NCI-H1417 (cell line): ENCODE results near the gene ETNK2.
A peak's percentile ranks its signal among the peaks of the same experiment; 100 is the strongest.

Experiments used
- DNase-seq, 3 experiments: peaks; one replicate each; lab custom pipeline; 2025; lab: John Stamatoyannopoulos, UW

ETNK2 gene

GRCh38 chr1:204098683-204099082, 53.2 kb downstream of the ETNK2 start:
- no peak for DNase-seq

- DNase-seq, result no peak
Measured at GRCh38 chr1:204096931-204097330, 54.9 kb downstream of the ETNK2 start.

- DNase-seq, result peak in 2 of 3 experiments; percentile 73 to 91
Measured at GRCh38 chr1:204094856-204095634, 56.8 kb downstream of the ETNK2 start.

GRCh38 chr1:204094313-204094729, 57.5 kb downstream of the ETNK2 start:
- DNase-seq, result peak in 1 of 3 experiments; percentile 32

GRCh38 chr1:204093781-204094180, 58.1 kb downstream of the ETNK2 start:
- DNase-seq, result peak in 1 of 3 experiments; percentile 73

- peak; percentile 42 to 77 (median 55) for DNase-seq
Measured at GRCh38 chr1:204093421-204093717, 58.5 kb downstream of the ETNK2 start.

GRCh38 chr1:204092632-204093420, 59.0 kb downstream of the ETNK2 start:
- no peak for DNase-seq

- no peak for DNase-seq
Measured at GRCh38 chr1:204091787-204092312, 60.0 kb downstream of the ETNK2 start.

- no peak for DNase-seq
Measured at GRCh38 chr1:204091066-204091465, 60.8 kb downstream of the ETNK2 start.

- peak in 1 of 3 experiments; percentile 12 for DNase-seq
Measured at GRCh38 chr1:204090132-204090531, 61.7 kb downstream of the ETNK2 start.

GRCh38 chr1:204089044-204089751, 62.6 kb downstream of the ETNK2 start:
- peak in 1 of 3 experiments; percentile 36 for DNase-seq

- DNase-seq, result peak in 1 of 3 experiments; percentile 50
Measured at GRCh38 chr1:204088596-204088995, 63.2 kb downstream of the ETNK2 start.

GRCh38 chr1:204087893-204088528, 63.8 kb downstream of the ETNK2 start:
- DNase-seq, result no peak

- no peak for DNase-seq
Measured at GRCh38 chr1:204087181-204087892, 64.5 kb downstream of the ETNK2 start.

- no peak for DNase-seq
Measured at GRCh38 chr1:204085876-204086275, 66.0 kb downstream of the ETNK2 start.

GRCh38 chr1:204084247-204084772, 67.5 kb downstream of the ETNK2 start:
- peak; percentile 96 to 99 (median 98) for DNase-seq

- no peak for DNase-seq
Measured at GRCh38 chr1:204083491-204083890, 68.4 kb downstream of the ETNK2 start.

GRCh38 chr1:204081791-204082513, 69.9 kb downstream of the ETNK2 start:
- peak in 2 of 3 experiments; percentile 40 to 52 for DNase-seq

- DNase-seq, result peak in 1 of 3 experiments; percentile 40
Measured at GRCh38 chr1:204081164-204081790, 70.6 kb downstream of the ETNK2 start.
